ENCODE data around the gene SNRNP35. TPM values are rescaled to one million over a fixed set of nuclear protein-coding genes. Genes with fewer than 3 reads are reported as not detected.

SNRNP35 gene
- total RNA-seq, 4 donors from 2014 or later: 12.3 to 21.6 (median 13.7) TPM

GRCh38 chr12:123494124-123494851, 36.3 kb downstream of the SNRNP35 start:
- intact Hi-C loops (cut with DNase I): no loop called here

GRCh38 chr12:123497065-123497464, 39.1 kb downstream of the SNRNP35 start:
- WGBS, 2 donors: 95 to 96% methylated on average over 7 of the region's 7 CpGs
- no peak for TF ChIP-seq POLR2A (IDR thresholded peaks at IDR 0.05)
- TF ChIP-seq CTCF (IDR thresholded peaks at IDR 0.05): no peak
- H3K4me3 ChIP-seq: no peak overlapping the region
- DNase-seq: no peak
- H3K36me3 ChIP-seq: peaks cover 0 to 60% (median 4%) of the 10 kb centered on the region in 3 donors
- intact Hi-C loops (cut with DNase I): no loop called here
- H3K9me3 ChIP-seq: no peaks in the 10 kb centered on the region
- H3K4me1 ChIP-seq: no peaks in the 10 kb centered on the region
- H3K27ac ChIP-seq: no peak overlapping the region
- no peaks in the 10 kb centered on the region for H3K27me3 ChIP-seq

More at GRCh38 chr12:123494124-123494851, 36.3 kb downstream of the SNRNP35 start:
- H3K4me3 ChIP-seq: no peak overlapping the region
- WGBS, 2 donors: 90 to 100% methylated on average over 3 to 11 of the region's 18 CpGs
- H3K27me3 ChIP-seq: no peaks in the 10 kb centered on the region
- no peak overlapping the region for H3K27ac ChIP-seq
- no peak for DNase-seq
- TF ChIP-seq POLR2A (IDR thresholded peaks at IDR 0.05) (no peak), CTCF (IDR thresholded peaks at IDR 0.05) (no peak)
- no peaks in the 10 kb centered on the region for H3K9me3 ChIP-seq
- no peaks in the 10 kb centered on the region for H3K4me1 ChIP-seq
- H3K36me3 ChIP-seq: peaks cover 0 to 54% (median 4%) of the 10 kb centered on the region in 3 donors

GRCh38 chr12:123498126-123498825, 40.3 kb downstream of the SNRNP35 start:
- Histone ChIP-seq H3K27ac (no peak overlapping the region), H3K9me3 (no peaks in the 10 kb centered on the region), H3K27me3 (no peaks in the 10 kb centered on the region), H3K36me3 (peaks cover 0 to 60% (median 4%) of the 10 kb centered on the region in 3 donors), H3K4me3 (no peak overlapping the region), H3K4me1 (no peaks in the 10 kb centered on the region)
- DNase-seq: no peak
- TF ChIP-seq POLR2A (IDR thresholded peaks at IDR 0.05): no peak
- TF ChIP-seq CTCF (IDR thresholded peaks at IDR 0.05): no peak
- intact Hi-C loops (cut with DNase I): no loop called here
- 84 to 87% methylated on average over 12 of the region's 13 CpGs for WGBS, 2 donors

GRCh38 chr12:123499332-123499731, 41.4 kb downstream of the SNRNP35 start:
- Histone ChIP-seq H3K4me3 (no peak overlapping the region), H3K27ac (no peak overlapping the region), H3K9me3 (no peaks in the 10 kb centered on the region), H3K27me3 (no peaks in the 10 kb centered on the region), H3K36me3 (peaks cover 0 to 53% (median 4%) of the 10 kb centered on the region in 3 donors), H3K4me1 (no peaks in the 10 kb centered on the region)
- no peak for DNase-seq
- intact Hi-C loops (cut with DNase I): no loop called here
- 89 to 90% methylated on average over 14 to 16 of the region's 16 CpGs for WGBS, 2 donors
- TF ChIP-seq CTCF (IDR thresholded peaks at IDR 0.05) (no peak), POLR2A (IDR thresholded peaks at IDR 0.05) (no peak)

GRCh38 chr12:123502163-123502704, 44.3 kb downstream of the SNRNP35 start:
- intact Hi-C loops (cut with DNase I): no loop called here
- Histone ChIP-seq H3K9me3 (no peaks in the 10 kb centered on the region), H3K27ac (no peak overlapping the region)

More at GRCh38 chr12:123502163-123502704, 44.3 kb downstream of the SNRNP35 start:
- H3K36me3 ChIP-seq: peaks cover 0 to 38% (median 0%) of the 10 kb centered on the region in 3 donors
- WGBS, 2 donors: 80 to 86% methylated on average over 9 to 11 of the region's 12 CpGs
- no peak for TF ChIP-seq CTCF (IDR thresholded peaks at IDR 0.05)
- no peak for TF ChIP-seq POLR2A (IDR thresholded peaks at IDR 0.05)
- H3K4me3 ChIP-seq: no peak overlapping the region
- H3K4me1 ChIP-seq: no peaks in the 10 kb centered on the region
- DNase-seq: no peak
- H3K27me3 ChIP-seq: no peaks in the 10 kb centered on the region

All from esophagus squamous epithelium (tissue), 5 donors.